ENCODE data around the gene LDB2. TPM values are rescaled to one million over a fixed set of nuclear protein-coding genes. Genes with fewer than 3 reads are reported as not detected.

The LDB2 gene
- total RNA-seq, 4 donors from 2014 or later: 3.9 to 43.7 (median 7.8) TPM

DNA sequence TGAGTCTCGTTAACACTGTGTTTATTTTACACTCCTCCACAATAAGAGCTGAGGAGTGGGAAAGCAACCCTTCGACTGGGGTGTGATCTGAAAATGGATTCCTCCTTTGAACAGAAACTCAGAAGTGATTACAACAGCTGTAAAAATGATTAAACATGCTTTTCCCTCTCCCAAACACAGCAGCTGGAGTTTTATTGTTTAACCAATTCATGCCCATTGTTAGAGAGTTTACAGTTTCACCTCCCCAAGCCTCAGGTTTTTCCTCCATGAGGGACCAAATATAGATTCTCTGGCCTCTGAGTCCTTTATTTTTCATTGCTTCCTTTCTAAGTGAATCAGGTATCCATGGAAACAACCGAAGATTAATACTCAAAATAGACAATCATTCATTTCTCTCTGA lies 409.2 kb downstream of the LDB2 start:
- no peaks in the 10 kb centered on the region for H3K9me3 ChIP-seq
- TF ChIP-seq POLR2A (IDR thresholded peaks at IDR 0.05): no peak
- TF ChIP-seq, protein P1, sequence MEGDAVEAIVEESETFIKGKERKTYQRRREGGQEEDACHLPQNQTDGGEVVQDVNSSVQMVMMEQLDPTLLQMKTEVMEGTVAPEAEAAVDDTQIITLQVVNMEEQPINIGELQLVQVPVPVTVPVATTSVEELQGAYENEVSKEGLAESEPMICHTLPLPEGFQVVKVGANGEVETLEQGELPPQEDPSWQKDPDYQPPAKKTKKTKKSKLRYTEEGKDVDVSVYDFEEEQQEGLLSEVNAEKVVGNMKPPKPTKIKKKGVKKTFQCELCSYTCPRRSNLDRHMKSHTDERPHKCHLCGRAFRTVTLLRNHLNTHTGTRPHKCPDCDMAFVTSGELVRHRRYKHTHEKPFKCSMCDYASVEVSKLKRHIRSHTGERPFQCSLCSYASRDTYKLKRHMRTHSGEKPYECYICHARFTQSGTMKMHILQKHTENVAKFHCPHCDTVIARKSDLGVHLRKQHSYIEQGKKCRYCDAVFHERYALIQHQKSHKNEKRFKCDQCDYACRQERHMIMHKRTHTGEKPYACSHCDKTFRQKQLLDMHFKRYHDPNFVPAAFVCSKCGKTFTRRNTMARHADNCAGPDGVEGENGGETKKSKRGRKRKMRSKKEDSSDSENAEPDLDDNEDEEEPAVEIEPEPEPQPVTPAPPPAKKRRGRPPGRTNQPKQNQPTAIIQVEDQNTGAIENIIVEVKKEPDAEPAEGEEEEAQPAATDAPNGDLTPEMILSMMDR (IDR thresholded peaks at IDR 0.05): no peak
- H3K36me3 ChIP-seq: no peaks in the 10 kb centered on the region
- H3K4me1 ChIP-seq: no peaks in the 10 kb centered on the region
- no peak overlapping the region for H3K4me3 ChIP-seq
- H3K27ac ChIP-seq: no peak overlapping the region
- no peaks in the 10 kb centered on the region for H3K27me3 ChIP-seq
- DNase-seq: no peak

DNA sequence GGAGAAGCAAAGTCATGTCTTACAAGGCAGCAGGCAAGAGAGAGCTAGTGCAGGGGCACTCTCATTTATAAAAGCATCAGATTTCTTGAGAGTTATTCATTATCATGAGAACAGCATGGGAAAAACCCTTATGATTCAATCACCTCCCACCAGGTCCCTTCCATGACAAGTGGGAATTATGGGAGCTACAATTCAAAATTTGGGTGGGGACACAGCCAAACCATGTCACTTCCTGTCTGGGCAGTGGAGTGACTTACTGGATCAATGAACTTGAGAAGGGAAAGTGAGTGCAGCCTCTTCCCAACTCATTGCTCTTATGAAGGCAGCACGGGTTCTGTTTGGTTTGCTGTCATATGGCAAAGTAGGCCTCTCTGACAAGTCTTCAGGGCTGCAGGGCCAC lies 410.4 kb downstream of the LDB2 start:
- Histone ChIP-seq H3K36me3 (no peaks in the 10 kb centered on the region), H3K4me3 (no peak overlapping the region), H3K27me3 (no peaks in the 10 kb centered on the region), H3K4me1 (no peaks in the 10 kb centered on the region), H3K9me3 (no peaks in the 10 kb centered on the region), H3K27ac (no peak overlapping the region)
- DNase-seq: no peak
- TF ChIP-seq, protein P1 (IDR thresholded peaks at IDR 0.05): no peak
- no peak for TF ChIP-seq POLR2A (IDR thresholded peaks at IDR 0.05)

DNA sequence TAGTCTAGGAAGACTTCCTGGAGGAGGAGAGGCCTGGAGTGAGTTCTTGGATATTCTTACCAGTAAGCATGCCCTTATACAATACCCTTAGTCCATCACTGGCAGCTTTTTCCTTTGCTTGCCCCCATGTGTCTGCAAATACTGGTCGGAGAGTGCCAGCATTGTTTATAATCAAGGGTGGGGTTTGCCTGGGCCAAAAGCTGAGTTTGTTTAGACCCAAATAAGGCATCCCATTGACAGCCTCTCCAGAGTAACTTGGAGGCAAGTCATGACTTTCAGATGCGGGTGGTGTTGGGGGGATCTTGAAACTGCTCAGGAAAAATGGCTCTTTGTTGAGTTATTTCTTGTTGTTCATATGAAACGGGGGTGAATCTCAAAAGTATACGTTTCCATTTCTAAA lies 413.7 kb downstream of the LDB2 start:
- no peak overlapping the region for H3K4me3 ChIP-seq
- H3K27me3 ChIP-seq: no peaks in the 10 kb centered on the region
- TF ChIP-seq, protein P1 (IDR thresholded peaks at IDR 0.05): no peak
- TF ChIP-seq POLR2A (IDR thresholded peaks at IDR 0.05): no peak
- no peaks in the 10 kb centered on the region for H3K4me1 ChIP-seq
- no peaks in the 10 kb centered on the region for H3K9me3 ChIP-seq
- H3K27ac ChIP-seq: no peak overlapping the region
- DNase-seq: no peak
- no peaks in the 10 kb centered on the region for H3K36me3 ChIP-seq

DNA sequence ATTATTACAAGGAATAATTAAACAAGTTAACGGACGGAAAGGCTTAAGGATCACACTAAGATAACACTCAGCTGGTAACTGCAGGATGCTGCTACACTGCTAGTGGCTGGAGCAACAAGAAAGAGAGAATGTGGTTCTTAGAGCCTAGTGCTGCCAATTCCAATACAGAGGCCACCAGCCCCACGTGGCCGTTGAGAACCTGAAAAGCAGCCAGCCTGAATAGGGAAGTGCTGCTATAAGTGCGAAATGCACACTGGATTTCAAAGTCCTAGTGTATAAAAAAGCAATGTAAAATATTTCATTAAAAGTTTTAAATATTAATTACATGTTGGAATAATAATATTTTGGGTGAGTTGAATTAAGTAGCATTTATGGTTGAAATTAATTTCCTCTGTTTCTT lies 414.9 kb downstream of the LDB2 start:
- Histone ChIP-seq H3K4me3 (no peak overlapping the region), H3K27ac (no peak overlapping the region), H3K36me3 (no peaks in the 10 kb centered on the region), H3K4me1 (no peaks in the 10 kb centered on the region), H3K27me3 (no peaks in the 10 kb centered on the region), H3K9me3 (no peaks in the 10 kb centered on the region)
- no peak for DNase-seq
- no peak for TF ChIP-seq POLR2A (IDR thresholded peaks at IDR 0.05)
- TF ChIP-seq, protein P1 (IDR thresholded peaks at IDR 0.05): no peak

DNA sequence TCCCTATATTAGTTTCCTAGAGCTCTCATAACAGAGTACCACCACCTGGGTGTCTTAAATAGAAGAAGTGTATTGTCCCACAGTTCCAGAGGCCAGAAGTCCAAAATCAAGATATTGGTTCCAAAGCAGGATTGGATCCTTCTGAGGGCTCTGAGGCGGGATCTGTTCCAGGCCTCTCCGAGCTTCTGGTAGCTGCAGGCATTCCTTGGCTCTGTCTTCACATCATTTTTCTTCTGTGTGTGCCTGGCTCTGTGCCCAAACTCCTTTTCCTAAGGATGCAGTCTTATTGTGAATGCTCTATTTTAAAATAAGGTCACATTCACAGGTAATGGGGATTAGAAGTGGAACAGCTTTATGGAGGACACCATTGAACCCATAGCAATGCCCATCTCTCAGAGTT lies 418.4 kb downstream of the LDB2 start:
- H3K36me3 ChIP-seq: no peaks in the 10 kb centered on the region
- no peak overlapping the region for H3K4me3 ChIP-seq
- no peaks in the 10 kb centered on the region for H3K9me3 ChIP-seq
- H3K27me3 ChIP-seq: no peaks in the 10 kb centered on the region
- H3K4me1 ChIP-seq: no peaks in the 10 kb centered on the region
- no peak for DNase-seq
- H3K27ac ChIP-seq: no peak overlapping the region
- TF ChIP-seq, protein P1 (IDR thresholded peaks at IDR 0.05): no peak
- TF ChIP-seq POLR2A (IDR thresholded peaks at IDR 0.05): no peak

DNA sequence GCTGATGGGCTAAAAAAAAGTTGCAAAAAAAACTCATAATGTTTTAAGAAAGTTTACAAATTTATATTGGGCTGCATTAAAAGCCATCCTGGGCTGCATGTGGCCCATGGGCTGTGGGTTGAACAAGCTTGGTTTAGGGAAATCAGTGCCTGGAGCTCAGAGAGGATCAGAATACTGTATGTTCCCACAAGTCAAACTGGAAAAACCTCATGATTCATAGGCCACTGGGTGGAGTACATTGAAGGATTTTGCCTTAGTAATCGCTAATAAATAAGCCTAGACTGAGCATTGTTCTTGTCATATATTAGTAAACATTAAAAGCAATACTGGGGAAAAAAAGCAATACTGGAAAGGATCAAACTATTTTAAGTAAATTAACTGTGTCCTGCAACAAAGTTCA lies 425.9 kb downstream of the LDB2 start:
- H3K27ac ChIP-seq: no peak overlapping the region
- DNase-seq: no peak

More for the DNA sequence above, 425.9 kb downstream of the LDB2 start:
- Histone ChIP-seq H3K4me1 (no peaks in the 10 kb centered on the region), H3K9me3 (no peaks in the 10 kb centered on the region), H3K27me3 (no peaks in the 10 kb centered on the region), H3K36me3 (no peaks in the 10 kb centered on the region), H3K4me3 (no peak overlapping the region)
- TF ChIP-seq POLR2A (IDR thresholded peaks at IDR 0.05): no peak
- TF ChIP-seq, protein P1 (IDR thresholded peaks at IDR 0.05): no peak
